IMR-90 (cell line): ENCODE results near the gene POLRMT.

Source experiments
- CEBPB ChIP-seq: IDR thresholded peaks from 2 replicates; pipeline ENCODE4 v1.6.1; 2012; ENCODE audit warnings: low read depth, low read length, improper control_type of control experiment
- POLR2A ChIP-seq: IDR thresholded peaks from 2 replicates; pipeline ENCODE4 v1.6.1; 2012; ENCODE audit warnings: mild to moderate bottlenecking, low read depth, low read length

GRCh38 chr19:662962-663681, 29.8 kb upstream of the POLRMT start, which contains the start of gene RNF126:
- TF ChIP-seq CEBPB (no peak), POLR2A (peak; percentile 71; the same call in 1 of the 2 replicates)
